AG04449 (cell line): ENCODE data around the gene PRELID1.

Source experiments
- CTCF ChIA-PET: fragments of 350-600 bp; formaldehyde crosslinking; extraction: SDS; loops from one replicate; lab custom pipeline; 2021; ENCODE audit warnings: antibody characterized with exemption; lab: Yijun Ruan, JAX
- POLR2A ChIA-PET: fragments of 400-600, 350-600 bp; formaldehyde crosslinking; extraction: SDS; loops from one replicate; lab custom pipeline; 2020; ENCODE audit warnings: antibody characterized with exemption, inconsistent platforms; lab: Yijun Ruan, JAX
- DNase-seq: peaks from one replicate; pipeline ENCODE4 v3.0.0-alpha.2; 2010; ENCODE audit warnings: low read depth, low spot score
- H3K4me3 ChIP-seq: 2 replicates; pipeline ENCODE4 v1.5.1; 2011; ENCODE audit warnings: low read depth, mild to moderate bottlenecking, control low read depth, low read length
- CTCF ChIP-seq: IDR thresholded peaks from one replicate; pipeline ENCODE4 v1.5.1; 2011; ENCODE audit warnings: mild to moderate bottlenecking, moderate library complexity, low read length, control low read depth, inconsistent platforms; ENCODE audit not compliant: insufficient read depth; ENCODE audit errors: missing control alignments

PRELID1 gene

DNA sequence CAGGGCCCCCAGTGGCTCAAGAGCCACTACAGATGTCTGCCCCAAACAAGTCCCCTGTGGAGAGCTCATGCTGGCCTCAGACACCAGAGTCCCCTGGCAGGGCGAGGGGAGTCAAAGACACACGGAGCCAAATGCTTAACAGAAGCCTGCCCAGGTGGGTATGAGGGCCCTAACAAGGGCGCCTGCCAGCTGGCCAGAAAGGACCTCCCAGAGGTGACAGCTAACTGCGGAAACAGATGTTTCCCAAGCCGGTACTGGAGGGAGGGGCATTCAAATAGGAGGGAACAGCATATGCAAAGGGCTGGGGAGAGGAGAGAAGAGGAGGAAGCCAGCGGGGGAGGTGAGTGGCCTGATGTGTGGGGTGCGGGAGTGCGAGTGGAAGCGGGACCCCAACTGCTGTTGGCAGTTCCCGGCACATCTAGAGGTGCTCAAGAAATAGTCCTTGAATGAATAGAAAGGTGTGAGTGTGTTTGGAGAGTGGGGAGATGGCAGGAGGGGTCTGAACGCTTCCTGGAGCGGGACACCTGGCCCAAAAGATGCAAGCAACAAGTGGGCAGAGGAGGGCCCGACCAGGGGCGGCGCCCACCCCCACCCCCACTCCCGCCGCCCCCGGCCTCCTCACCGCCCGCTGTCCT is 7.3 kb downstream of the PRELID1 start:
- H3K4me3 ChIP-seq, result peak overlapping the region; percentile 68
- POLR2A ChIA-PET, result interaction anchor here (2.1 kb wide), 1 partner anchor 185 kb away, joined by 15 read pairs; the partner anchor contains the start of gene PDLIM7
- DNase-seq, result no peak
- TF ChIP-seq CTCF, result no peak
- CTCF ChIA-PET, result interaction anchor here (1.0 to 17.1 kb wide), 25 partner anchors 8 to 239 kb away, joined by 3 to 261 read pairs (median 8); partner anchors contain the start of genes LMAN2, PDLIM7 and PRR7

GRCh38 chr5:177311392-177311722 is 7.8 kb downstream of the PRELID1 start:
- DNase-seq, result no peak
- peak overlapping the region; percentile 68 for H3K4me3 ChIP-seq
- ChIA-PET CTCF (interaction anchor here (0.8 to 17.1 kb wide), 8 partner anchors 9 to 199 kb away, joined by 7 to 261 read pairs (median 12); partner anchors contain the start of gene PRR7), POLR2A (no interaction called here)
- TF ChIP-seq CTCF, result no peak

DNA sequence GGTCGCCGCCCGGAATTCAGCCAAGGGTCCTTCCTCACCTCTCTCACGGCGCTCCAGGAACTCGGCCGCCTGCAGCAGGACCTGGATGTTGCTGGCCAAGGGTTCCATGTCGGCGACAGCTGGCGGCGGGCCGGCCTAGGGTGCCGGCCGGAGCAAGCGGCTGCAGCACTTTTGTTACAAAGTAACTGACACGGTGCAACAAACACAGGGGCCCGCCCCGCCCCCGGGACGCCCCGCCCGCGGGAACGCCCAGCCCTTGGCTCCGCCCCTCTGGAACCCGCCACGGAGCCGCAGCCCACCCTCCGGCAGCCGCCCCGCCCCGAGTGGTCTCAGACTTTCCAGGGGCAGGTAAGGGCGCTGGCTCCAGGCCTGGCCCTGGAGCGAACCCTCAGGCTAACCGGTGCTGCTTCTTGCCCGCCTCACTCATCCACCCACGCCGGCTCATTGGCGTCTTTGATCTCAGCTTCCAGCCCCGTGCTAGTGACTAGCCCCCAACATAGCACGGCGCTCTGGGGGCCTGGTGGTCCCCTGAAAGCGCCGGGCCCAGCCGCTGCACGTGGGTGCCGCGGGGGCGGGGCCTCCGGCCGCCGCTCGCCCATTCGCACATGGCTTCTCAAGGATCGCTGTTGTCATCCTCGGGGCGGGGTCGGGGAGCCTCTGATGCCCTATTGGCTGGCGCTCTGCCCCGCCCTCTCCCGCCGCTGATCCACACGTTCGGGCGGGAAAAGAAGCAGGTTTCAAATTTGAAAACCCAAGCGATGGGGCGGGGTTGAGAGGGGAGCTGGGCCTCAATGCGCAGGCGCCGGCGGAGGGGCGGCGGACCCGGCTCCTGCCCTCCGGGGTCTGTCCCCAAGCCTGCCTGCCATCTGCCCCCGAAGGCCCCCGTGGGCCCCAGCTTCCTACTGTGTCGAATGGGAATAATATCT is 8.4 kb downstream of the PRELID1 start, which contains the start of gene MXD3:
TSS of gene MXD3 (minus strand) at position 176 of the 926 bp plus-strand sequence. CDS start at position 108, 68 bp downstream.
- POLR2A ChIA-PET, result no interaction called here
- no peak for DNase-seq
- peak within 1 kb of the TSS; percentile 68 for H3K4me3 ChIP-seq
- TF ChIP-seq CTCF, result no peak
- CTCF ChIA-PET, result interaction anchor here (0.7 to 17.1 kb wide), 8 partner anchors 10 to 240 kb away, joined by 3 to 261 read pairs (median 8); partner anchors contain the start of gene PRR7

DNA sequence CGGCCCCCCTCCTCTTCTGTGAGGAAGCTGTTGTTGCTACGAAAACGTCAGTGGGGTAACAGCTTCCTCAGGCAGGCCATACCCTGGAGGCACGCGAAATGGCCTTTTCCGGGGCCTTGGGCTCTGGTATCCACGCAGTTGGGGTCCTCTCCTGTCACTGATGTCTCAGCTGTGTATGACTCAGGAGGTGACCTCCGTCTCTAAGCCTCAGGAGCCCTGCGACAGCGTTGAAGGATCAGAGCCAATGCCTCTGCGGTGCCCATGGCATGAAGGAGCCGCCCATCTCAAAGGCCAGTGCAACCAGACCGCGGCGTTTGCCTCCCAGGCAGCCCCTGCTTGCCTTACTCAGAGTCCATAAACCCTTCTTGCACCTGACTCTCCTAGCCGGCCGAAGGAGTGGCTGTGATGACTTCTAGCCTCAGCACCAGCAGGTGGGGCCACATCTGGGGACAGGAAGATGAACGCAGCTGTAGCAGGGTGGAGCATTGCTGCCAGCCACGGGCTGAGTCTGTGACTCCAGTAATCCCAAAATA is 9.1 kb downstream of the PRELID1 start:
- no peak for DNase-seq
- H3K4me3 ChIP-seq, result peak overlapping the region; percentile 41
- no peak for TF ChIP-seq CTCF
- ChIA-PET POLR2A (no interaction called here), CTCF (interaction anchor here (0.7 to 17.1 kb wide), 7 partner anchors 13 to 240 kb away, joined by 3 to 261 read pairs (median 7); partner anchors contain the start of gene PRR7)

DNA sequence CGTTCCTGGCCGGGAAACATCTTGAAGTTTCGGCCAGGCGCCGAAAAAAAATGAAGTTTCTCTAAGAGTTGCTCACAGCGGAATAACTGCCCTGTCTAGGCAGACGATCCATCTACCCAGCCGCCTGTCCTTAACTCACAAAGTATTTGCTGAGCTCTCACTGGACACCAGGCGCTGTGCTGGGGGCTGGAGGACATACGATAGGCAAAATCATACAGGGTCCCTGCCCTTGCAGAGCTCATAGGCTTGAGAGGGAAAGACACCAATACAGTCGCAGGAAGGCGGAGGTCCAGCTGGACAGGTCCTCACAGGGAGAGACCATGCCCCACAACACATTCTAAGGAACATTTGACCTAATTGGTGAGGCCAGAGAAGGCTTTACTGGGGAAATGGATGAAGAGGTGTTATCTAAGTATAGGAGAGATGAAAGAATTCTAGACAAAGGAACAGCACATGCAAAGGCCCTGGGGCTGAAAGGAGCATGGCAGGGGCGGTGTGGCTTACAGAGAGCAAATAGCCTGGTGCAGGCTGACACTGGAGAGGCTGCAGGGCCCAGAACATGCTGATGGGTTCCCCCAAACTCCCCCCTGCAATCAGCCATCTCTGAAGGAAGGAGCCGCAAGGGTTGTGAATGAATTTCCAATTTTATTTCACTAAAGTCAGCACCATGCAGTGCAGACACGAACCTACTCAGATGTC is 10.1 kb downstream of the PRELID1 start:
- POLR2A ChIA-PET, result no interaction called here
- no peak overlapping the region for H3K4me3 ChIP-seq
- CTCF ChIA-PET, result interaction anchor here (1.1 to 17.1 kb wide), 4 partner anchors 12 to 201 kb away, joined by 3 to 261 read pairs (median 75); partner anchors contain the start of gene PRR7
- DNase-seq, result no peak
- TF ChIP-seq CTCF, result no peak
